ENCODE measurements around the gene SLC12A7.

DNA sequence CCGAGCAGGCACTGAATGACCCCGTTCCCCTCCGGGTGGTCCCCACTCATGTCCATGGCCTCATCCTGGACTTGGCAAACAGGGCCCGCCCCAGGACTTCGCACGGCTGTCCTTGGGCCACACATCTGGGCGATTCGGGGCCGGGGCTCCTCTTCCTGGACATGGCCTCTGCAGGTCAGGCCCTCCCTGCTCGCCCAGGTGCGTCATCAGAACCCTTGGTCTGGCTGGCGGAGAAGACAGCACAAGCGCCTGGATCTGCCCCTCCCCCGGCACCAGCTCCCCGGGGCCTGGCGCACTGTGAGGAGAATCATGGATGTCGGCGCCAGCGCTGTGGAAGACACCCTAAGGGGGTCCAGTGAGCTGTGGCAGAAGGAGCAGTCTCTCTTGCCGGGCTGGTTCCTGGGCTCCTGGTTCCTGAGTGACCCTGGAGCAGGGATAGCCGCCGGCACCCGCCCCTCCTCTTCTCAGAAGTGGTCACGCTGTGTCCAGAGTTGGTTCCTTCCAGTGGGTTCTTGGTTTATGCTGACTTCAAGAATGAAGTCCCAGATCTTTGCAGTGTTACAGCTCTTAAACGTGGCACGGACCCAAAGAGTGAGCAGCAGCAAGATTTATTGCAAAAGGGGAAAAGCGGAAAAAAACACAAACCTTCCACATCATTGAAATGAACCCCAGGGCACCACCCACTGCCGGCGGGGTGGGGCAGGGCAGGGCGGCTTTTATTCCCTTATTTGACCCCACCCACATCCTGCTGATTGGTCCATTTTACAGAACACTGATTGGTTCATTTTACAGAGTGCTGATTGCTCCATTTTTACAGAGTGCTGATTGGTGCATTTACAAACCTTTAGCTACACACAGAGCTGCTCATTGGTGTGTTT is 25.9 kb upstream of the SLC12A7 start:
- TF ChIP-seq, protein P1, sequence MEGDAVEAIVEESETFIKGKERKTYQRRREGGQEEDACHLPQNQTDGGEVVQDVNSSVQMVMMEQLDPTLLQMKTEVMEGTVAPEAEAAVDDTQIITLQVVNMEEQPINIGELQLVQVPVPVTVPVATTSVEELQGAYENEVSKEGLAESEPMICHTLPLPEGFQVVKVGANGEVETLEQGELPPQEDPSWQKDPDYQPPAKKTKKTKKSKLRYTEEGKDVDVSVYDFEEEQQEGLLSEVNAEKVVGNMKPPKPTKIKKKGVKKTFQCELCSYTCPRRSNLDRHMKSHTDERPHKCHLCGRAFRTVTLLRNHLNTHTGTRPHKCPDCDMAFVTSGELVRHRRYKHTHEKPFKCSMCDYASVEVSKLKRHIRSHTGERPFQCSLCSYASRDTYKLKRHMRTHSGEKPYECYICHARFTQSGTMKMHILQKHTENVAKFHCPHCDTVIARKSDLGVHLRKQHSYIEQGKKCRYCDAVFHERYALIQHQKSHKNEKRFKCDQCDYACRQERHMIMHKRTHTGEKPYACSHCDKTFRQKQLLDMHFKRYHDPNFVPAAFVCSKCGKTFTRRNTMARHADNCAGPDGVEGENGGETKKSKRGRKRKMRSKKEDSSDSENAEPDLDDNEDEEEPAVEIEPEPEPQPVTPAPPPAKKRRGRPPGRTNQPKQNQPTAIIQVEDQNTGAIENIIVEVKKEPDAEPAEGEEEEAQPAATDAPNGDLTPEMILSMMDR (IDR thresholded peaks at IDR 0.05; ENCODE audit: insufficient read depth, low read depth, low read length), result no peak
- no peak for TF ChIP-seq EZH2 (IDR thresholded peaks at IDR 0.05; ENCODE audit: insufficient read depth, low read length)

Data from astrocyte (in vitro differentiated cells and primary cell).